Measurements from ENCODE around the gene NPIPB12. TPM values are rescaled to one million over a fixed set of nuclear protein-coding genes. Genes with fewer than 3 reads are reported as not detected.
A peak's percentile ranks its signal among the peaks of the same experiment; 100 is the strongest.
"Not testable (repeated sequence)": the region's sequence is repeated elsewhere in the genome, so short reads cannot be mapped to it uniquely, and the experiment has no call there.

NPIPB12 gene
- polyA plus RNA-seq (2012; ENCODE audit: insufficient read depth, insufficient read length, low read depth) = 42.9 TPM

GRCh38 chr16:29506308-29506707, at the start of gene NPIPB12:
Gene NPIPB12 (minus strand): TSS chr16:29506408.
- not testable (repeated sequence) for H3K27me3 ChIP-seq; DNase-seq; H3K9me3 ChIP-seq; H3K36me3 ChIP-seq; H3K4me1 ChIP-seq; H3K4me3 ChIP-seq (ENCODE audit: low read depth, low read length)

DNA sequence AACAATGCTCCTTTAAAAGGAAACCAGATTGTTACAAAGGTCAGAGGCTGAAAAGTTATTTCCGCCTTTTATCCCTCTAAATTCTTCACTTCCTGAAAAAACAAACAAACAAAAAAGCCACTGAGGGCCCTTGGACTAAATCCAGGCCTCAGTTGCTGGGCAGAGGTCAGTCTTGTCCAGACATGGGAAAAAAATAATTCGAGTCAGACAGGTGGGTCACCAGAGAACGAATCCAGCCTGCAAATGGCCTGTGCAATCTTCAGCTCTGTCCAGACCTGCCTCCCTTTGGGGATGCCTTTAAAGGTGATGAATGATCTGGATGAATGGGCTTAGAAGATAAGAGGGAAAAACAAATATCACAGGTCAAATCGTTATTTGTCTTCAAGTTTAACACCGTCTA, 15.3 kb upstream of the NPIPB12 start:
- not testable (repeated sequence) for H3K4me1 ChIP-seq; H3K9me3 ChIP-seq; H3K27me3 ChIP-seq; DNase-seq; H3K36me3 ChIP-seq; H3K4me3 ChIP-seq (ENCODE audit: low read depth, low read length)

GRCh38 chr16:29482276-29482675, 23.9 kb downstream of the NPIPB12 start:
- peak; percentile 10 for DNase-seq
- H3K4me1 ChIP-seq; H3K36me3 ChIP-seq; H3K27me3 ChIP-seq; H3K4me3 ChIP-seq (ENCODE audit: low read depth, low read length); H3K9me3 ChIP-seq: not testable (repeated sequence)

DNA sequence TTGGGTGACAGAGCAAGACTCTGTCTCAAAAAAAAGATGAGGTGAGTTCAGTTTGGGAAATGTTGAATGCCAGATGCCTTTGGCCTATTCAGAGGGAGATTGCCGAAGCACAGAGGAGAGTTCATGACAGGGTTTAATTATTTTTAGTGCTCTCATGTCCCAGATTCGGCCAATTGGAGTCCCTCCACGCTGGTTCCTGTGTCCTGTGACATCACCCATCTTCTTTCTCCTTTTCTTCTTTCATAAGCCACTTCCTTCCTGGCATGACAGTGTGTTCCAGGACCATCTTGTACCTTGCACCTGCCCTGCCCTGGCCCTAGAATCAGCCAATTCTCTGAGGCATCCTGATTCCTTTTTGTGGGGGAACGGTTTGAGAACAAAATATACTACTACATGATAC, 34.1 kb downstream of the NPIPB12 start:
- H3K36me3 ChIP-seq; H3K9me3 ChIP-seq; DNase-seq; H3K27me3 ChIP-seq; H3K4me3 ChIP-seq (ENCODE audit: low read depth, low read length); H3K4me1 ChIP-seq: not testable (repeated sequence)

DNA sequence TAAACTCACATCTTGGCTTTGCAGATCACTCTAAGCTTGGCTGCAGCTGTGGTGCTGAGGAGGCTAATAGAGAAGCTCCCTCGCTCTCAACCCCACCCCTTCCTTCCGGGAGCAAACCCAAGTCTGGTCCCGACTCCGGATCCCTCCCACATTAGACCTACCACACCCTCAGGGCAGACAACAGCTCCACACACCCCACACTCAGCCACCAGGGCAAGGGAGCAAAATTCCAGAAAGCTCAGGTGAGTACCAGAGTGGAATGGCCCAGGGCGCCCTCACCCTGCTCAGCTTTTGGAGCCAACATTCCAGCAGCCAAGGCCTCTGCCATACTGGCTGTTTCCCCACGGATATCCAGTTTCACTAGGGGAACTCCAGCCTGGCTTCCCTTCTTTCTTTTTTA, 36.5 kb downstream of the NPIPB12 start:
- not testable (repeated sequence) for H3K4me1 ChIP-seq; H3K4me3 ChIP-seq (ENCODE audit: low read depth, low read length); H3K27me3 ChIP-seq; H3K9me3 ChIP-seq; H3K36me3 ChIP-seq
- peak; percentile 4 for DNase-seq

DNA sequence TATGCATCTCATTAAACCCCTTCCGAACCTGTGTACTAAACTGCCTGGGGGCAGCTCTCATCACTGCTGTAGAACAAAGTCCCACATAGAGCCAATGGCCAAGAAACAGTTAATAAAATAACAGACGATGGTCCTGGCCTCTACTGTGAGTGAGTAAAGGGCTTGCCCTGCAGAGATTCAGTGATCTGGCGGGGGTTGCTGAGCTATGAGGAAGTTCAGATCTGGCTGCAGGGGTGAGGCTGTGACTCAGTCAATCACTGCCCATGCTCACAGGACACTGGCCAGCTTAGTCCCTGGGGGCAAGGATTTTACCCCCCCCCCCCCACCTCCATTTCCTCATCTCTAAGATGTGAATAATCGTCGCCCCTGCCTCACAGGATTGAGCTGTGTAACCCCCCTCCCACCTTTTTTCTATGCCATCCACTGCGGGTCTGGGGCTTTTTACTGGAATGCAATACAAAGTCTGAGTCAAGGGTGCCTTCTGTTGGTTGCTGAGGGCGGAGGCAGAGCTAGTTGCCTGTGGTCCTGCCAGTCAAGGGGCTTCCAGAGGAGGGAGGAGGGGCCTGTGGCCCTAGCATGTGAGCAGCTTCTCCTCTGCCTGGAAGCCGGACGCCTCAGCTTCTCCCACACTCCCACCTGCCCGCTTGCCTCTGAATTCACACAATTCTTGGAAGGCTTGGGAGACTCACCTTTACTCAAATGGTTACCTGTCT, 38.4 kb downstream of the NPIPB12 start:
- H3K4me3 ChIP-seq (ENCODE audit: low read depth, low read length); H3K4me1 ChIP-seq; H3K36me3 ChIP-seq; H3K9me3 ChIP-seq; H3K27me3 ChIP-seq; DNase-seq: not testable (repeated sequence)

GRCh38 chr16:29466904-29467303, 39.3 kb downstream of the NPIPB12 start:
- not testable (repeated sequence) for H3K9me3 ChIP-seq; H3K4me1 ChIP-seq; H3K27me3 ChIP-seq; H3K36me3 ChIP-seq; DNase-seq; H3K4me3 ChIP-seq (ENCODE audit: low read depth, low read length)

DNA sequence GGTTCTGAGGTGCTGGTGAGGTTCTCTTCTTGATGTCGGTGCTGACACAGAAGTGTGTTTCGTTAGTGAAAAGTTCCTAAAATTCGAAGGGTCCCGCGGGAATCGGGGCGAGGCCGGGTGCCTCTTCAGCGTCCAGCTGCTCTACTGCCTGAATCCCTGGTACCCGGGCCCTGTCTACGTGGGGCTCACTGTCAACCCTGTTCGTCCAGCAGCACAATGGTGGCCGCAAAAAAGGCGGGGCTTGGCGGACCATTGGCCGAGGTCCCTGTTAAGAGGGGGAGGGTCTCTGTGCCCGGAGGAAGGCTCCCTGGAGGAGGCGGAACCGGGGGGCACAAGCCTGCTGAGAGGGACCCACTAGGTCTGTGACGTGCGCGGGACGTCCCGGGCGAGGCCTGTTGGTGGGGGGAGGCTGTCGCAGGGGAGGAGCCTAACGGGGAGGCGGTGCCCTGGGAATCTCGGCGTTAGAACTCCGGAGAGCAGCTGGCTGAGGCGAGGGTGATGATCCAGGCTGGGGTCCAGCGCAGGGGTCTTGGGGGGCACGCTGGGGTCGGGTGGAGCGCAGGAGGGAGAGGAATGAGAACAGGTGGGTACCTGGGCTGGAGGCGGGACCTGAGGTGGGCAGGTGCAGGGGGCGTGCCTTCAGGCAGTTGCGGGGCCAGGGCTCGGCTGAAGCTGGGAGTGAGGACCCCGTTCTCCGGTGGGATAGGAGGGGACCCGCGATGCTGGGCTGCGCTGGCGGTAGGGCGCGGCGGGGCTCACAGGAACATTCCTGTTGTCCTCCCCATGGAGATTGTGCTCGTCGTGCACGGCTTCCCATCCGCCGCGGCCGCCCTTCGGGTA, 40.0 kb downstream of the NPIPB12 start:
- H3K9me3 ChIP-seq; H3K4me1 ChIP-seq; H3K27me3 ChIP-seq; H3K36me3 ChIP-seq; DNase-seq; H3K4me3 ChIP-seq (ENCODE audit: low read depth, low read length): not testable (repeated sequence)

- H3K4me1 ChIP-seq; H3K27me3 ChIP-seq; H3K9me3 ChIP-seq; H3K4me3 ChIP-seq (ENCODE audit: low read depth, low read length); DNase-seq; H3K36me3 ChIP-seq: not testable (repeated sequence)
These were observed 45.6 kb downstream of the NPIPB12 start for GRCh38 chr16:29460647-29461030.

DNA sequence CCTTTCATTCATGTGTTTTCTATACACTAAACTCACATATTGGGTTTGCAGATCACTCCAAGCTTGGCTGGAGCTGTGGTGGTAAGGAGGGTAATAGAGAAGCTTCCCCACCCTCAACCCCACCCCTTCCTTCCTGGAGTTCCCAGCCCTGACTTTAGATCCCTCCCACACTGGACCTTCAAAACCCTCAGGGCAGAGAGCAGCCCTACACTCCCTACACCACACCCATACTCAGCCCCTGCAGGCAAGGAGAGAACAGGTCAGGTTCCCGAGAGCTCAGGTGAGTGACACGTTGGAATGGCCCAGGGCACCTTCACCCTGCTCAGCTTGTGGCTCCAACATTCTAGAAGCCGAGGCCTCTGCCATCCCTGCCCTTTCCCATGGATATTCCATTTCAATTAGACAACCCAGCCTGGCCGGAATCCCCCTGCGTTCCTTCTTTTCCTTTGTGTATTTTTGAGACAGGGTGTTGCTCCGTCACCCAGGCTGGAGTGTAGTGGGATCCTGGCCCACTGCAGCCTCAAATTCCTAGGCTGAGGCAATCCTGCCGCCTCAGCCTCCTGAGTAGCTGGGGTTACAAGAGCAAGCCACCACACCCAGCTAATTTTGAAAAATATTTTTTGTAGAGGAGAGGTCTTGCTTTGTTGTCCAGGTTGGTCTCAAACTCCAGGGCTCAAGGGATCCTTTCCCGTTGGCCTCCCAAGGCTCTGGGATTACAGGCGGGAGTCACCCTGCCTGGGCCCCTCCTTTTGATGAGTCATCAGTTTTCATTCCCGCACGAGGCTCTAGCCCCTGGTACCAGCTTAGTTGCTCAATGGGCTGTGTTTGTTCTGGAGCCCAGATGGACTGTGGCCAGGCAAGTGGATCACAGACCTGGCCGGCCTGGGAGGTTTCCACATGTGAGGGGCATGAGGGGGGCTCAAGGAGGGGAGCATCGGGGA, 46.2 kb downstream of the NPIPB12 start, which contains the start of gene SULT1A4:
Gene SULT1A4, plus strand, starts transcription at position 208 of the 941 bp plus-strand sequence. CDS start 1,473 bp downstream, outside the sequence.
- not testable (repeated sequence) for H3K9me3 ChIP-seq; DNase-seq; H3K4me1 ChIP-seq; H3K36me3 ChIP-seq; H3K4me3 ChIP-seq (ENCODE audit: low read depth, low read length); H3K27me3 ChIP-seq

- H3K4me3 ChIP-seq (ENCODE audit: low read depth, low read length); H3K4me1 ChIP-seq; H3K36me3 ChIP-seq; H3K9me3 ChIP-seq; H3K27me3 ChIP-seq; DNase-seq: not testable (repeated sequence)
These were observed 48.5 kb downstream of the NPIPB12 start for GRCh38 chr16:29457660-29458059.

DNA sequence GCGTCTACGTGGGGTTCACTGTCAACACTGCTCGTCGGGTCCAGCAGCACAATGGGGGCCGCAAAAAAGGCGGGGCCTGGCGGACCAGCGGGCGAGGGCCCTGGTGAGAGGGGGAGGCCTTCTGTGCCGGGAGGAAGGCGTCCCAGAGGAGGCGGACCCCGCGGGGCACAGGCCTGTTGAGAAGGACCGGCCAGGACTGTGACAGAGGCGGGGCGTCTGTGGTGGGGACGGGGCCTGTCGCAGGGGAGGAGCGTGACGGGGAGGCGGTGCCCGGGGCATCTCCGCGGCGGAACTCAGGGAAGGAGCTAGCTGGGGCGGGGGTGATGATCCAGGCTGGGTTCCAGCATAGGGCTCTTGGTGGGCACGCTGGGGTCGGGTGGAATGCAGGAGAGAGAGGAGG, 51.4 kb downstream of the NPIPB12 start:
- not testable (repeated sequence) for H3K4me1 ChIP-seq; H3K9me3 ChIP-seq; H3K27me3 ChIP-seq; H3K36me3 ChIP-seq; H3K4me3 ChIP-seq (ENCODE audit: low read depth, low read length); DNase-seq

DNA sequence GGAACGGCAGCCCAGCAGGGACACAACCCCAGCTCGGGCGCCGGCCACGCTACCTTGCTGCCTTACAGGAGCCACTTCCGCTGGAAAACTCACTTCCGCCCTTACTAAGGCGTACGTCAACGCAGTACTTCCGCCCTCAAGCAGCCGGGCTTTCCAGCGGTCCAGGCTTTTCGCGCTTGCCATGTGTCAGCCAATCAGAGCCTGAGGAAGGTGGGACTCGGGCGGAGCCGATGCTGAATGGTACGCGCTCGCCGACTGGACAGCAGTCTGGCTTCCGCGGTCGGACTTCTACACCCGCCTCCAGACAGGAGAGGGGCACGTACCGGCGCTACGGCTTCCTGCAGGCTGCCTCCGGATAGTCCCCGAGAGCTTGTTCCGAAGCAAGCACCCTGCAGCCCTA, 51.9 kb downstream of the NPIPB12 start, which contains the start of the genes BOLA2 and SLX1B:
Gene BOLA2, minus strand, starts transcription at position 83 of the 400 bp plus-strand sequence. CDS start 98 bp downstream, outside the sequence.
Gene SLX1B, plus strand, starts transcription at position 265 of the 400 bp plus-strand sequence.
- H3K4me1 ChIP-seq; H3K27me3 ChIP-seq; H3K9me3 ChIP-seq; H3K36me3 ChIP-seq; DNase-seq; H3K4me3 ChIP-seq (ENCODE audit: low read depth, low read length): not testable (repeated sequence)

- H3K36me3 ChIP-seq; H3K4me3 ChIP-seq (ENCODE audit: low read depth, low read length); H3K9me3 ChIP-seq; DNase-seq; H3K27me3 ChIP-seq; H3K4me1 ChIP-seq: not testable (repeated sequence)
These were observed 52.5 kb downstream of the NPIPB12 start for GRCh38 chr16:29453754-29454153.

Data from BE2C (cell line).